ENCODE measurements around the gene SPATA20.

Gene SPATA20

GRCh38 chr17:50564916-50565315 is 17.9 kb downstream of the SPATA20 start:
- no CpG with 5 or more reads among the region's 19 CpGs for WGBS (ENCODE audit: extremely low coverage, insufficient coverage, low lambda C conversion rate)
- Histone ChIP-seq H3K56ac (ENCODE audit: low read length) (no peak overlapping the region), H3K27me3 (ENCODE audit: insufficient read depth, low read length, poor library complexity) (peaks cover 3% of the 10 kb centered on the region), H3K36me3 (ENCODE audit: control insufficient read depth, insufficient read depth, low read length) (no peaks in the 10 kb centered on the region), H3K79me1 (ENCODE audit: low read length) (no peaks in the 10 kb centered on the region), H4K8ac (ENCODE audit: low read depth, low read length) (no peak overlapping the region), H3K4ac (ENCODE audit: low read depth, low read length) (no peak overlapping the region), H2AK5ac (ENCODE audit: low read length) (no peak overlapping the region), H3K23ac (ENCODE audit: low read length) (no peak overlapping the region), H3K9ac (ENCODE audit: low read length) (no peak overlapping the region), H3K4me1 (ENCODE audit: control insufficient read depth, low read depth, low read length) (peaks cover 8% of the 10 kb centered on the region), H3K4me3 (ENCODE audit: low read length) (no peak overlapping the region), H2BK15ac (replicated peaks; ENCODE audit: low read depth) (no peak overlapping the region), H3K4me2 (ENCODE audit: low read length) (peak overlapping the region; percentile 14), H2BK5ac (ENCODE audit: low read length) (no peak overlapping the region), H3K18ac (ENCODE audit: low read length) (no peak overlapping the region), H3K79me2 (ENCODE audit: control insufficient read depth, insufficient read depth, low read length) (no peaks in the 10 kb centered on the region), H4K5ac (ENCODE audit: low read length) (no peak overlapping the region), H3K27ac (ENCODE audit: low read depth, low read length) (no peak overlapping the region), H2BK120ac (ENCODE audit: low read depth, low read length) (no peak overlapping the region)
- peak; percentile 45 for DNase-seq

GRCh38 chr17:50565402-50566350 is 18.7 kb downstream of the SPATA20 start:
- Histone ChIP-seq H3K9ac (ENCODE audit: low read length) (no peak overlapping the region), H2BK5ac (ENCODE audit: low read length) (no peak overlapping the region), H3K56ac (ENCODE audit: low read length) (no peak overlapping the region), H3K27me3 (ENCODE audit: insufficient read depth, low read length, poor library complexity) (peaks cover 3% of the 10 kb centered on the region), H4K8ac (ENCODE audit: low read depth, low read length) (no peak overlapping the region), H3K4ac (ENCODE audit: low read depth, low read length) (no peak overlapping the region), H3K79me2 (ENCODE audit: control insufficient read depth, insufficient read depth, low read length) (no peaks in the 10 kb centered on the region), H3K27ac (ENCODE audit: low read depth, low read length) (no peak overlapping the region), H2AK5ac (ENCODE audit: low read length) (no peak overlapping the region), H3K4me1 (ENCODE audit: control insufficient read depth, low read depth, low read length) (peaks cover 10% of the 10 kb centered on the region), H2BK15ac (replicated peaks; ENCODE audit: low read depth) (no peak overlapping the region), H3K18ac (ENCODE audit: low read length) (no peak overlapping the region), H4K5ac (ENCODE audit: low read length) (no peak overlapping the region), H3K79me1 (ENCODE audit: low read length) (no peaks in the 10 kb centered on the region), H2BK120ac (ENCODE audit: low read depth, low read length) (no peak overlapping the region), H3K36me3 (ENCODE audit: control insufficient read depth, insufficient read depth, low read length) (no peaks in the 10 kb centered on the region), H3K4me3 (ENCODE audit: low read length) (no peak overlapping the region), H3K23ac (ENCODE audit: low read length) (no peak overlapping the region), H3K4me2 (ENCODE audit: low read length) (no peak overlapping the region)
- DNase-seq = peak; percentile 91
- no CpG with 5 or more reads among the region's 10 CpGs for WGBS (ENCODE audit: extremely low coverage, insufficient coverage, low lambda C conversion rate)

DNA sequence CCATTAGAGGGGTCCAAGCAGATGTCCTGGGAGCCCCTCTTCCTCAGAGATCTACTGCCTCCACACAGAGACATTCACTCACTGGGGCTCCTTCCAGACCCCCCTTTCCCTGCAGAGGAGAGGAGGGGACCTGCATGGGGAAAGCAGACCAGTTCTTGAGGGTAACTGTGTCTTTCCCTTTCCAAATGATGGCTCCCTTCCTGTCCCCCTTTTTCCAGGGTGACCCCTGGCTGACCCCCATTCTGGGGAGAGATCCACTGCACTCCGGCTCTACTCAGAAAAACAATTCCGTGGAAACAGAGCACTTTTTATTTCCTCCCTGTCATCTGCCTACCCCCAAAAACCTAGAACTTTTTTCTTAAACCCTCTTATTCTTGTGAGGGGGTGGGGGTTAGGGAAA is 19.9 kb downstream of the SPATA20 start:
- Histone ChIP-seq H3K27me3 (ENCODE audit: insufficient read depth, low read length, poor library complexity) (peaks cover 3% of the 10 kb centered on the region), H3K9ac (ENCODE audit: low read length) (no peak overlapping the region), H3K79me2 (ENCODE audit: control insufficient read depth, insufficient read depth, low read length) (no peaks in the 10 kb centered on the region), H3K79me1 (ENCODE audit: low read length) (no peaks in the 10 kb centered on the region), H2BK120ac (ENCODE audit: low read depth, low read length) (no peak overlapping the region), H3K4me1 (ENCODE audit: control insufficient read depth, low read depth, low read length) (peaks cover 10% of the 10 kb centered on the region), H3K18ac (ENCODE audit: low read length) (no peak overlapping the region), H3K4me3 (ENCODE audit: low read length) (no peak overlapping the region), H3K23ac (ENCODE audit: low read length) (no peak overlapping the region), H2BK15ac (replicated peaks; ENCODE audit: low read depth) (no peak overlapping the region), H2BK5ac (ENCODE audit: low read length) (no peak overlapping the region), H4K8ac (ENCODE audit: low read depth, low read length) (no peak overlapping the region), H2AK5ac (ENCODE audit: low read length) (no peak overlapping the region), H3K36me3 (ENCODE audit: control insufficient read depth, insufficient read depth, low read length) (no peaks in the 10 kb centered on the region), H4K5ac (ENCODE audit: low read length) (no peak overlapping the region), H3K56ac (ENCODE audit: low read length) (no peak overlapping the region), H3K27ac (ENCODE audit: low read depth, low read length) (no peak overlapping the region), H3K4me2 (ENCODE audit: low read length) (no peak overlapping the region), H3K4ac (ENCODE audit: low read depth, low read length) (no peak overlapping the region)
- no peak for DNase-seq
- WGBS (ENCODE audit: extremely low coverage, insufficient coverage, low lambda C conversion rate) = no CpG with 5 or more reads among the region's 2 CpGs

DNA sequence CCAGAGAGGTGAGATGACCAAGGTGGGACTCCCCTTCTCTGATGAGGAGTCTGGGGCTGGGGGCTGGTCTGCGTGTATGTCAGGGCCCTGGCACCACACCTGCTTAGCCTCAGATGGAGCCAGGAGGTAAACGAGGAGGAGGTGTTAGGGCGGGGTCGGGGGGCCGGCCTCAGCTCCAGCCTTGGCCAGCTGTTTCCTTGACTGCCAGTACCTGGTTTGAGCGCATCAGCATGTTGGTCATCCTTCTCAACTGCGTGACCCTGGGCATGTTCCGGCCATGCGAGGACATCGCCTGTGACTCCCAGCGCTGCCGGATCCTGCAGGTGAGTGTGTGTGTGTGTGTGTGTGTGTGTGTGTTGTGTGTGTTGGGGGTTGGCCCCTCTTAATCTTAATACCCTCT is 21.7 kb downstream of the SPATA20 start:
- H4K8ac ChIP-seq (ENCODE audit: low read depth, low read length) = no peak overlapping the region

GRCh38 chr17:50569592-50569991 is 22.6 kb downstream of the SPATA20 start:
- Histone ChIP-seq H3K56ac (ENCODE audit: low read length) (no peak overlapping the region), H3K4me2 (ENCODE audit: low read length) (no peak overlapping the region), H3K4me1 (ENCODE audit: control insufficient read depth, low read depth, low read length) (peaks cover 4% of the 10 kb centered on the region), H3K27ac (ENCODE audit: low read depth, low read length) (no peak overlapping the region), H3K27me3 (ENCODE audit: insufficient read depth, low read length, poor library complexity) (peaks cover 3% of the 10 kb centered on the region), H2BK120ac (ENCODE audit: low read depth, low read length) (no peak overlapping the region), H4K5ac (ENCODE audit: low read length) (no peak overlapping the region), H2BK15ac (replicated peaks; ENCODE audit: low read depth) (no peak overlapping the region), H3K79me1 (ENCODE audit: low read length) (no peaks in the 10 kb centered on the region), H4K8ac (ENCODE audit: low read depth, low read length) (no peak overlapping the region), H3K4me3 (ENCODE audit: low read length) (no peak overlapping the region), H2BK5ac (ENCODE audit: low read length) (no peak overlapping the region), H3K23ac (ENCODE audit: low read length) (no peak overlapping the region), H3K9ac (ENCODE audit: low read length) (no peak overlapping the region), H3K36me3 (ENCODE audit: control insufficient read depth, insufficient read depth, low read length) (no peaks in the 10 kb centered on the region), H2AK5ac (ENCODE audit: low read length) (no peak overlapping the region), H3K79me2 (ENCODE audit: control insufficient read depth, insufficient read depth, low read length) (no peaks in the 10 kb centered on the region), H3K4ac (ENCODE audit: low read depth, low read length) (no peak overlapping the region), H3K18ac (ENCODE audit: low read length) (no peak overlapping the region)
- WGBS (ENCODE audit: extremely low coverage, insufficient coverage, low lambda C conversion rate) = no CpG with 5 or more reads among the region's 7 CpGs
- DNase-seq = no peak

More for the DNA sequence above, 21.7 kb downstream of the SPATA20 start:
- Histone ChIP-seq H2BK120ac (ENCODE audit: low read depth, low read length) (no peak overlapping the region), H2BK5ac (ENCODE audit: low read length) (no peak overlapping the region), H3K4me3 (ENCODE audit: low read length) (no peak overlapping the region), H3K27ac (ENCODE audit: low read depth, low read length) (no peak overlapping the region), H2BK15ac (replicated peaks; ENCODE audit: low read depth) (no peak overlapping the region), H4K5ac (ENCODE audit: low read length) (no peak overlapping the region), H3K79me2 (ENCODE audit: control insufficient read depth, insufficient read depth, low read length) (no peaks in the 10 kb centered on the region), H2AK5ac (ENCODE audit: low read length) (no peak overlapping the region), H3K9ac (ENCODE audit: low read length) (no peak overlapping the region), H3K36me3 (ENCODE audit: control insufficient read depth, insufficient read depth, low read length) (no peaks in the 10 kb centered on the region), H3K4me1 (ENCODE audit: control insufficient read depth, low read depth, low read length) (peaks cover 4% of the 10 kb centered on the region), H3K4ac (ENCODE audit: low read depth, low read length) (no peak overlapping the region), H3K79me1 (ENCODE audit: low read length) (no peaks in the 10 kb centered on the region), H3K23ac (ENCODE audit: low read length) (no peak overlapping the region), H3K56ac (ENCODE audit: low read length) (no peak overlapping the region), H3K4me2 (ENCODE audit: low read length) (no peak overlapping the region), H3K18ac (ENCODE audit: low read length) (no peak overlapping the region), H3K27me3 (ENCODE audit: insufficient read depth, low read length, poor library complexity) (peaks cover 3% of the 10 kb centered on the region)
- WGBS (ENCODE audit: extremely low coverage, insufficient coverage, low lambda C conversion rate) = no CpG with 5 or more reads among the region's 12 CpGs
- no peak for DNase-seq

Data from mesendoderm (in vitro differentiated cells).